Measurements from ENCODE around the gene RHOF. TPM values are rescaled to one million over a fixed set of nuclear protein-coding genes. Genes with fewer than 3 reads are reported as not detected.

Gene RHOF
- total RNA-seq, 1 experiment from 2014 or later, result 36.7 TPM

DNA sequence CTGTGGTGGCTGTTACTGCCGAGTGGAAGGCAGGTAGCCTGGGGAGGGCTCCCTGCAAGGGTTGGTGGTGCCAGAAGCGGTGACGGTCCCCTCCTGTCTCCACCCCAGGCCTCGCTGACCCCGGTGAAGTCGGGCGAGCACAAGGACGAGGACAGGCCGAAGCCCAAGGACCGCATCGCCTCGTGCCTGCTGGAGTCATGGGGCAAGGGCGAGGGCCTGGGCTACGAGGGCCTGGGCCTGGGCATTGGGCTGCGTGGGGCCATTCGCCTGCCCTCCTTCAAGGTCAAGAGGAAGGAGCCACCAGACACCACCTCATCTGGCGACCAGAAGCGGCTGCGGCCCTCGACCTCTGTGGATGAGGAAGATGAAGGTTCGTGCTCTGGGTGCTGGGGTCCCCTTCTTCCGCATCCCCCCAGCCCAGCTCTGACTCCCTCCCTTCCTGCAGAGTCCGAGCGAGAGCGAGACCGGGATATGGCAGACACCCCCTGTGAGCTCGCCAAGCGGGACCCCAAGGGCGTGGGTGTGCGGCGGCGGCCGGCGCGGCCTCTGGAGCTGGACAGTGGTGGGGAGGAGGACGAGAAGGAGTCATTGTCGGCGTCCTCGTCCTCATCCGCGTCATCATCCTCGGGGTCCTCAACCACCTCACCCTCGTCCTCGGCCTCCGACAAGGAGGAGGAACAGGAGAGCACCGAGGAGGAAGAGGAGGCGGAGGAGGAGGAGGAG, 23.6 kb upstream of the RHOF start:
- Mint-ChIP-seq H3K27ac (ENCODE audit: unreplicated experiment) (no peak overlapping the region), H3K9me3 (ENCODE audit: unreplicated experiment) (no peaks in the 10 kb centered on the region), H3K4me1 (ENCODE audit: low read depth, unreplicated experiment) (peaks cover 5% of the 10 kb centered on the region), H3K4me3 (ENCODE audit: unreplicated experiment) (no peak overlapping the region), H3K27me3 (ENCODE audit: insufficient read depth, unreplicated experiment) (no peaks in the 10 kb centered on the region), H3K36me3 (ENCODE audit: insufficient read depth, unreplicated experiment) (peaks cover 51% of the 10 kb centered on the region)
- Histone ChIP-seq H3K9me3 (no peaks in the 10 kb centered on the region), H3K4me3 (ENCODE audit: low read depth, low read length) (no peak overlapping the region), H3K4me1 (peaks cover 6% of the 10 kb centered on the region; the same call in 1 of the 2 replicates), H3K36me3 (ENCODE audit: control insufficient read depth, insufficient read depth, low read length) (no peaks in the 10 kb centered on the region; the same call in none of the 2 replicates), H3K27me3 (replicated peaks; ENCODE audit: control insufficient read depth, insufficient read depth, low read length) (no peaks in the 10 kb centered on the region)
- no TSS peak for BruUV-seq (replicated peaks)
- DNase-seq, result no peak
- intact Hi-C loops (cut with micrococcal nuclease; ENCODE audit: unreplicated experiment), result no loop called here
- no peak for TF ChIP-seq CTCF (IDR thresholded peaks at IDR 0.05; ENCODE audit: insufficient read depth in 1 of 2, low read depth in 1 of 2, low read length in 1 of 2, severe bottlenecking in 1 of 2, unreplicated experiment in 1 of 2)
- CTCF ChIA-PET, result interaction anchor here (0.6 kb wide), 1 partner anchor 26 kb away, joined by 3 read pairs; no protein-coding TSS in a partner anchor
- POLR2A ChIA-PET, result no interaction called here

DNA sequence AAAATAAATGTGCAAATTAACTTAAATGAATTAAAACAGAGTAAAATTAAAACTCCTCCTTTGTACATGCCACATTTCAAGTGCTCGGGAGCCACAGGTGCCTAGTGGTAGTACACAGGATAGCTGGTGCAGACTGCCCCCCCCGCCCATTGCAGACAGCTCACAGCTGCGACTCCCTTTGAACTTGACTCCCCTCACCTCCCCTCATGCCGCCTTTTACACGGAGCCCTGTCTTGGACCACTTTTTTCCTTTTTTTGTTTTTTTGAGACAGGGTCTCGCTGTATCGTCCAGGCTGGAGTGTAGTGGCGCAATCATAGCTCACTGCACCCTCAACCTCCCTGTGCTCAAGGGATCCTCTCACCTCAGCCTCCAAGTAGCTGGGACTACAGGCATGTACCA, 21.8 kb upstream of the RHOF start:
- CTCF ChIA-PET, result interaction anchor here (2.3 kb wide), 1 partner anchor 21 kb away, joined by 11 read pairs; no protein-coding TSS in a partner anchor
- no TSS peak for BruUV-seq (replicated peaks)
- POLR2A ChIA-PET, result no interaction called here
- TF ChIP-seq CTCF (IDR thresholded peaks at IDR 0.05; ENCODE audit: insufficient read depth in 1 of 2, low read depth in 1 of 2, low read length in 1 of 2, severe bottlenecking in 1 of 2, unreplicated experiment in 1 of 2), result no peak
- Histone ChIP-seq H3K4me1 (peaks cover 15% of the 10 kb centered on the region), H3K9me3 (no peaks in the 10 kb centered on the region), H3K36me3 (ENCODE audit: control insufficient read depth, insufficient read depth, low read length) (no peaks in the 10 kb centered on the region; the same call in none of the 2 replicates), H3K27me3 (replicated peaks; ENCODE audit: control insufficient read depth, insufficient read depth, low read length) (no peaks in the 10 kb centered on the region), H3K4me3 (ENCODE audit: low read depth, low read length) (no peak overlapping the region)
- H3K27me3 Mint-ChIP-seq (ENCODE audit: insufficient read depth, unreplicated experiment), result no peaks in the 10 kb centered on the region
- H3K9me3 Mint-ChIP-seq (ENCODE audit: unreplicated experiment), result no peaks in the 10 kb centered on the region
- intact Hi-C loops (cut with micrococcal nuclease; ENCODE audit: unreplicated experiment), result no loop called here
- H3K4me1 Mint-ChIP-seq (ENCODE audit: low read depth, unreplicated experiment), result peaks cover 5% of the 10 kb centered on the region
- no peak overlapping the region for H3K27ac Mint-ChIP-seq (ENCODE audit: unreplicated experiment)
- no peak for DNase-seq
- H3K4me3 Mint-ChIP-seq (ENCODE audit: unreplicated experiment), result no peak overlapping the region
- H3K36me3 Mint-ChIP-seq (ENCODE audit: insufficient read depth, unreplicated experiment), result peaks cover 53% of the 10 kb centered on the region

GRCh38 chr12:121814429-121815119, 21.1 kb upstream of the RHOF start:
- H3K4me3 Mint-ChIP-seq (ENCODE audit: unreplicated experiment), result no peak overlapping the region
- DNase-seq, result no peak
- peaks cover 5% of the 10 kb centered on the region for H3K4me1 Mint-ChIP-seq (ENCODE audit: low read depth, unreplicated experiment)
- H3K4me1 ChIP-seq, result peaks cover 15% of the 10 kb centered on the region
- H3K27me3 ChIP-seq (replicated peaks; ENCODE audit: control insufficient read depth, insufficient read depth, low read length), result no peaks in the 10 kb centered on the region
- ChIA-PET CTCF (interaction anchor here (2.3 to 5.3 kb wide), 2 partner anchors 20 kb away, joined by 11 to 145 read pairs; partner anchors contain the start of gene RHOF), POLR2A (no interaction called here)
- peaks cover 58% of the 10 kb centered on the region for H3K36me3 Mint-ChIP-seq (ENCODE audit: insufficient read depth, unreplicated experiment)
- H3K27ac Mint-ChIP-seq (ENCODE audit: unreplicated experiment), result no peak overlapping the region
- intact Hi-C loops (cut with micrococcal nuclease; ENCODE audit: unreplicated experiment), result no loop called here
- TF ChIP-seq CTCF (IDR thresholded peaks at IDR 0.05; ENCODE audit: insufficient read depth in 1 of 2, low read depth in 1 of 2, low read length in 1 of 2, severe bottlenecking in 1 of 2, unreplicated experiment in 1 of 2), result no peak
- H3K27me3 Mint-ChIP-seq (ENCODE audit: insufficient read depth, unreplicated experiment), result no peaks in the 10 kb centered on the region
- no peaks in the 10 kb centered on the region for H3K9me3 Mint-ChIP-seq (ENCODE audit: unreplicated experiment)
- H3K9me3 ChIP-seq, result no peaks in the 10 kb centered on the region
- H3K36me3 ChIP-seq (ENCODE audit: control insufficient read depth, insufficient read depth, low read length), result no peaks in the 10 kb centered on the region; the same call in none of the 2 replicates
- BruUV-seq (replicated peaks), result no TSS peak
- H3K4me3 ChIP-seq (ENCODE audit: low read depth, low read length), result no peak overlapping the region

Data from Caco-2 (cell line).